ENCODE results near the gene AP4S1. TPM values are rescaled to one million over a fixed set of nuclear protein-coding genes. Genes with fewer than 3 reads are reported as not detected.
"Not testable (repeated sequence)": the region's sequence is repeated elsewhere in the genome, so short reads cannot be mapped to it uniquely, and the experiment has no call there.

Gene AP4S1
- 10 to 100 TPM in 4 of 9 donors, 1 to 10 TPM in 5; 6.4 to 11.9 (median 8.6) TPM for total RNA-seq
- 10 to 100 TPM in 1 of 2 donors, 1 to 10 TPM in 1; 7.5 to 11.8 TPM for polyA plus RNA-seq
- long read RNA-seq, donor 1, partial matches to known transcripts, result 0 of 1 reads
- long read RNA-seq, donor 1, other reads (novel, unspliced or antisense), result 1 of 1 reads
- long read RNA-seq, donor 2, partial matches to known transcripts, result 1 of 4 reads
- long read RNA-seq, donor 2, other reads (novel, unspliced or antisense), result 2 of 4 reads
- long read RNA-seq, donor 3, partial matches to known transcripts, result 0 of 1 reads
- long read RNA-seq, donor 3, other reads (novel, unspliced or antisense), result 1 of 1 reads

- peak within 1 kb of the TSS; percentile 87 to 100 (median 98) for H3K27ac ChIP-seq
- DNase-seq (peak; percentile 34 to 70 (median 53)), ATAC-seq (peak in 3 of 4 donors; percentile 5 to 48 (median 21))
- no peaks in the 10 kb centered on the region for H3K9me3 ChIP-seq
- WGBS, 4 donors, result 0 to 1% (median 0%) methylated on average over 9 to 53 of the region's 53 CpGs
- H3K27me3 ChIP-seq, result no peaks in the 10 kb centered on the region
- TF ChIP-seq POLR2A (IDR thresholded peaks at IDR 0.05), result no peak
- TF ChIP-seq CTCF (IDR thresholded peaks at IDR 0.05), result no peak
- H3K4me3 ChIP-seq, result peak within 1 kb of the TSS; percentile 64 to 99 (median 96)
- intact Hi-C loops (cut with DNase I), result loop anchor here in 3 of 10 donors (2.0 to 5.0 kb wide), 3 partner anchors 42 to 45 kb away; no protein-coding TSS in a partner anchor
- H3K4me1 ChIP-seq, result peaks cover 3 to 46% (median 26%) of the 10 kb centered on the region in 12 donors
- H3K36me3 ChIP-seq, result peaks cover 0 to 11% (median under 1%) of the 10 kb centered on the region in 9 donors
Observed at GRCh38 chr14:31025367-31026076, at the start of gene AP4S1. AP4S1 (plus strand) TSS chr14:31025649; CDS start chr14:31066197, 40,548 bp downstream.

GRCh38 chr14:30977752-30978151 is 47.7 kb upstream of the AP4S1 start:
- no peak overlapping the region for H3K27ac ChIP-seq
- no peaks in the 10 kb centered on the region for H3K36me3 ChIP-seq
- 86 to 89% (median 87%) methylated on average over 2 of the region's 2 CpGs for WGBS, 4 donors
- TF ChIP-seq CTCF (IDR thresholded peaks at IDR 0.05), result no peak
- TF ChIP-seq POLR2A (IDR thresholded peaks at IDR 0.05), result no peak
- intact Hi-C loops (cut with DNase I), result loop anchor here in 1 of 10 donors (2.0 kb wide), 1 partner anchor 105 kb away; no protein-coding TSS in a partner anchor
- no peaks in the 10 kb centered on the region for H3K9me3 ChIP-seq
- H3K4me3 ChIP-seq, result no peak overlapping the region
- ATAC-seq (no peak), DNase-seq (no peak)
- H3K4me1 ChIP-seq, result peaks cover 0 to 47% (median 18%) of the 10 kb centered on the region in 12 donors
- no peaks in the 10 kb centered on the region for H3K27me3 ChIP-seq

GRCh38 chr14:30980106-30980704 is 45.2 kb upstream of the AP4S1 start:
- WGBS, 4 donors, result 73 to 77% (median 76%) methylated on average over 13 of the region's 13 CpGs
- not testable (repeated sequence) for H3K36me3 ChIP-seq, H3K27me3 ChIP-seq, H3K4me3 ChIP-seq, H3K27ac ChIP-seq, H3K9me3 ChIP-seq
- intact Hi-C loops (cut with DNase I), result loop anchor here in 8 of 10 donors (2.0 to 5.0 kb wide), 4 partner anchors 47 to 103 kb away; partner anchors contain the start of genes STRN3 (in 2 of the 8) and AP4S1 (in 1 of the 8)
- DNase-seq (peak in 2 of 5 donors; percentile 29 to 32), ATAC-seq (peak; percentile 56 to 73 (median 70))
- TF ChIP-seq CTCF (IDR thresholded peaks at IDR 0.05), result peak; percentile 33 to 77 (median 64)
- peaks cover 0 to 35% (median 4%) of the 10 kb centered on the region in 12 donors for H3K4me1 ChIP-seq
